Central memory CD8-positive, alpha-beta T cell (primary cell): Measurements from ENCODE around the gene FAR2.
A peak's percentile ranks its signal among the peaks of the same experiment; 100 is the strongest.
"Not testable (repeated sequence)": the region's sequence is repeated elsewhere in the genome, so short reads cannot be mapped to it uniquely, and the experiment has no call there.

Experiments
- ATAC-seq: fragments of 150-1000 bp; cut with Tn5 transposase; replicated peaks from 2 replicates; pipeline ENCODE4 v1.10.0; 2022; ENCODE audit warnings: mild to moderate bottlenecking, moderate FRiP score, moderate number of reproducible peaks; ENCODE audit not compliant: poor library complexity, severe bottlenecking; ENCODE audit errors: extremely low read depth
- DNase-seq, 2 donors: peaks; one replicate each; pipeline ENCODE4 v3.0.0; 2021; ENCODE audit warnings: low spot score in 2 of 2
- H3K27ac Mint-ChIP-seq: one replicate; pipeline ENCODE4 v1.8.0; 2022; ENCODE audit warnings: low read depth, mild to moderate bottlenecking, moderate library complexity, mixed read lengths
- H3K27me3 Mint-ChIP-seq: one replicate; pipeline ENCODE4 v1.8.0; 2022; ENCODE audit warnings: mixed read lengths
- H3K36me3 Mint-ChIP-seq: one replicate; pipeline ENCODE4 v1.8.0; 2022; ENCODE audit warnings: mild to moderate bottlenecking, moderate library complexity, mixed read lengths; ENCODE audit not compliant: insufficient read depth
- H3K4me1 Mint-ChIP-seq: one replicate; pipeline ENCODE4 v1.8.0; 2022; ENCODE audit warnings: mixed read lengths
- H3K4me3 Mint-ChIP-seq: one replicate; pipeline ENCODE4 v1.8.0; 2022; ENCODE audit warnings: mild to moderate bottlenecking, moderate library complexity, mixed read lengths
- H3K9me3 Mint-ChIP-seq: one replicate; pipeline ENCODE4 v1.8.0; 2022; ENCODE audit warnings: mixed read lengths

The FAR2 gene

GRCh38 chr12:29354954-29355353, 205.9 kb downstream of the FAR2 start:
- ATAC-seq (no peak), DNase-seq (no peak)
- Mint-ChIP-seq H3K9me3 (no peaks in the 10 kb centered on the region), H3K4me1 (no peaks in the 10 kb centered on the region), H3K4me3 (no peak overlapping the region), H3K36me3 (peaks cover 31% of the 10 kb centered on the region), H3K27ac (no peak overlapping the region), H3K27me3 (no peaks in the 10 kb centered on the region)

GRCh38 chr12:29365091-29365490, 216.0 kb downstream of the FAR2 start:
- no peak overlapping the region for H3K4me3 Mint-ChIP-seq
- DNase-seq (no peak), ATAC-seq (no peak)
- peaks cover 17% of the 10 kb centered on the region for H3K4me1 Mint-ChIP-seq
- H3K36me3 Mint-ChIP-seq, result peaks cover 34% of the 10 kb centered on the region
- no peaks in the 10 kb centered on the region for H3K9me3 Mint-ChIP-seq
- H3K27ac Mint-ChIP-seq, result no peak overlapping the region
- H3K27me3 Mint-ChIP-seq, result no peaks in the 10 kb centered on the region

- Mint-ChIP-seq H3K27ac (no peak overlapping the region), H3K4me3 (no peak overlapping the region), H3K4me1 (peaks cover 23% of the 10 kb centered on the region), H3K27me3 (no peaks in the 10 kb centered on the region), H3K36me3 (peaks cover 19% of the 10 kb centered on the region), H3K9me3 (no peaks in the 10 kb centered on the region)
- DNase-seq, result no peak
- ATAC-seq, result no peak
These were observed 224.9 kb downstream of the FAR2 start for GRCh38 chr12:29374012-29374411.

- Mint-ChIP-seq H3K4me1 (peaks cover 32% of the 10 kb centered on the region), H3K4me3 (no peak overlapping the region), H3K27ac (no peak overlapping the region), H3K36me3 (peaks cover 13% of the 10 kb centered on the region), H3K27me3 (no peaks in the 10 kb centered on the region), H3K9me3 (no peaks in the 10 kb centered on the region)
- ATAC-seq, result no peak
- no peak for DNase-seq
These were observed 225.8 kb downstream of the FAR2 start for GRCh38 chr12:29374913-29375312.

- no peak overlapping the region for H3K4me3 Mint-ChIP-seq
- peaks cover 42% of the 10 kb centered on the region for H3K4me1 Mint-ChIP-seq
- no peaks in the 10 kb centered on the region for H3K9me3 Mint-ChIP-seq
These were observed 227.0 kb downstream of the FAR2 start for GRCh38 chr12:29376118-29376517.

GRCh38 chr12:29380536-29381523, 231.8 kb downstream of the FAR2 start, which contains the start of gene ERGIC2:
Gene ERGIC2 (minus strand): TSS chr12:29381172. CDS start chr12:29371633, 9,539 bp downstream.
- peak within 1 kb of the TSS; percentile 92 for H3K4me3 Mint-ChIP-seq
- DNase-seq, result peak; percentile 72 to 91
- no peaks in the 10 kb centered on the region for H3K27me3 Mint-ChIP-seq
- ATAC-seq, result peak; percentile 87
- H3K36me3 Mint-ChIP-seq, result peaks cover 13% of the 10 kb centered on the region
- no peaks in the 10 kb centered on the region for H3K9me3 Mint-ChIP-seq
- H3K27ac Mint-ChIP-seq, result peak within 1 kb of the TSS; percentile 96
- H3K4me1 Mint-ChIP-seq, result peaks cover 44% of the 10 kb centered on the region

More at GRCh38 chr12:29376118-29376517, 227.0 kb downstream of the FAR2 start:
- DNase-seq (no peak), ATAC-seq (no peak)
- Mint-ChIP-seq H3K36me3 (peaks cover 15% of the 10 kb centered on the region), H3K27ac (peak overlapping the region; percentile 8), H3K27me3 (no peaks in the 10 kb centered on the region)

- Mint-ChIP-seq H3K36me3 (peaks cover 10% of the 10 kb centered on the region), H3K27ac (peak overlapping the region; percentile 96), H3K9me3 (no peaks in the 10 kb centered on the region), H3K4me3 (peak overlapping the region; percentile 92), H3K4me1 (peaks cover 31% of the 10 kb centered on the region), H3K27me3 (no peaks in the 10 kb centered on the region)
- no peak for DNase-seq
- ATAC-seq, result no peak
These were observed 233.2 kb downstream of the FAR2 start for GRCh38 chr12:29382251-29382650.

- ATAC-seq, H3K4me3 Mint-ChIP-seq, H3K27ac Mint-ChIP-seq, H3K27me3 Mint-ChIP-seq, H3K9me3 Mint-ChIP-seq, DNase-seq, H3K36me3 Mint-ChIP-seq: not testable (repeated sequence)
- H3K4me1 Mint-ChIP-seq, result peaks cover 18% of the 10 kb centered on the region
These were observed 236.1 kb downstream of the FAR2 start for GRCh38 chr12:29385194-29385593.
